ENCODE measurements around the gene EGFR.

Gene EGFR

DNA sequence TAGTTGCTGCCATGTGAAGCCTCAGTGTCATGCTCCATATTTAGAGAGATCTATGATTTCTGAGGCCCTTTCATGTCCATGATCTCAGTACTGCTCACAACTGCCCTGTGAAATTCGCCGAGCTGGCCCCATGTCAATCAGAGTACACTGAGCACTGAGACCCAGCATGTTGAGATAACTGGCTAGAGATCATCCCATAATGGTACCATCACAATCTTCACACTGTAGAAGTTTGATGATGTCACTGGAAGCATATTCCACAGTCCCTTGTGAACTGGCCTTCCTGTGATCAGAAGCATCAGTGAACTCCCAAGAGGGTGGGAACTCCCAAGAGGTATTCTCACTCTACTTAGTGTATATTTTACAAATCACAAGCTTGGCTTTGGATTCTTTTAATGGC, 116.0 kb downstream of the EGFR start:
- no peak for DNase-seq (ENCODE audit: low read depth, low spot score)
- Histone ChIP-seq H3K4me1 (ENCODE audit: control insufficient read depth, insufficient read depth, low read length) (peaks cover 2% of the 10 kb centered on the region), H3K27ac (ENCODE audit: low read length) (no peak overlapping the region), H3K4me3 (ENCODE audit: low read length) (no peak overlapping the region), H3K27me3 (ENCODE audit: control insufficient read depth, insufficient read depth, low read length) (no peaks in the 10 kb centered on the region), H3K9me3 (ENCODE audit: control insufficient read depth, insufficient read depth, low read length) (no peaks in the 10 kb centered on the region), H3K36me3 (ENCODE audit: control insufficient read depth, insufficient read depth, low read length) (no peaks in the 10 kb centered on the region)
- no CpG with 5 or more reads among the region's 2 CpGs for WGBS (ENCODE audit: insufficient coverage, insufficient read length)

GRCh38 chr7:55135462-55135861, 116.6 kb downstream of the EGFR start:
- Histone ChIP-seq H3K4me3 (ENCODE audit: low read length) (no peak overlapping the region), H3K4me1 (ENCODE audit: control insufficient read depth, insufficient read depth, low read length) (peaks cover 2% of the 10 kb centered on the region)

DNA sequence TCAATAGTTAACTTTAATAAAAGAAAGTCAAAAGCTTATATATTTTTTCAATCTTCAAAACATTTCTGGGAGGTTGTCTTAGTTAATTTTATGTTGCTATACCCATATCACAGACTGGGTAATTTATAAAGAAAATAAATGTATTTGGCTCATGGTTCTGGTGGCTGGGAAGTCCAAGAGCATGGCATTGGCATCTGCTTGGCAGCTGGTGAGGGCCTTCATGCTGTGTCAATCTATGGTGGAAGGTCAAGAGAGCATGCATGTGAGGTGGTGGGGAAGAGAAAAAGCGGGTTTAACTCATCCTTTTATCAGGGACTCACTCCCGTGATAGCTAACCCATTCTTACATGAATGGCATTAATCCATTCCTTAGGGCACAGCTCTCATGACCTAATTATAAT, 119.8 kb downstream of the EGFR start:
- H3K36me3 ChIP-seq (ENCODE audit: control insufficient read depth, insufficient read depth, low read length): no peaks in the 10 kb centered on the region
- H3K9me3 ChIP-seq (ENCODE audit: control insufficient read depth, insufficient read depth, low read length): no peaks in the 10 kb centered on the region
- no peak for DNase-seq (ENCODE audit: low read depth, low spot score)
- no peak overlapping the region for H3K27ac ChIP-seq (ENCODE audit: low read length)
- no peaks in the 10 kb centered on the region for H3K27me3 ChIP-seq (ENCODE audit: control insufficient read depth, insufficient read depth, low read length)
- no peaks in the 10 kb centered on the region for H3K4me1 ChIP-seq (ENCODE audit: control insufficient read depth, insufficient read depth, low read length)
- no peak overlapping the region for H3K4me3 ChIP-seq (ENCODE audit: low read length)
- no CpG with 5 or more reads among the region's 2 CpGs for WGBS (ENCODE audit: insufficient coverage, insufficient read length)

More at GRCh38 chr7:55135462-55135861, 116.6 kb downstream of the EGFR start:
- Histone ChIP-seq H3K27ac (ENCODE audit: low read length) (no peak overlapping the region), H3K27me3 (ENCODE audit: control insufficient read depth, insufficient read depth, low read length) (no peaks in the 10 kb centered on the region), H3K9me3 (ENCODE audit: control insufficient read depth, insufficient read depth, low read length) (no peaks in the 10 kb centered on the region), H3K36me3 (ENCODE audit: control insufficient read depth, insufficient read depth, low read length) (no peaks in the 10 kb centered on the region)
- no peak for DNase-seq (ENCODE audit: low read depth, low spot score)

- WGBS (ENCODE audit: insufficient coverage, insufficient read length): no CpG with 5 or more reads among the region's 8 CpGs
- H3K36me3 ChIP-seq (ENCODE audit: control insufficient read depth, insufficient read depth, low read length): no peaks in the 10 kb centered on the region
- H3K9me3 ChIP-seq (ENCODE audit: control insufficient read depth, insufficient read depth, low read length): no peaks in the 10 kb centered on the region
- H3K27me3 ChIP-seq (ENCODE audit: control insufficient read depth, insufficient read depth, low read length): no peaks in the 10 kb centered on the region
- no peak for DNase-seq (ENCODE audit: low read depth, low spot score)
- H3K27ac ChIP-seq (ENCODE audit: low read length): no peak overlapping the region
- no peaks in the 10 kb centered on the region for H3K4me1 ChIP-seq (ENCODE audit: control insufficient read depth, insufficient read depth, low read length)
- H3K4me3 ChIP-seq (ENCODE audit: low read length): no peak overlapping the region
Measured at GRCh38 chr7:55140221-55140940, 121.6 kb downstream of the EGFR start.

GRCh38 chr7:55140941-55141278, 122.1 kb downstream of the EGFR start:
- no peaks in the 10 kb centered on the region for H3K27me3 ChIP-seq (ENCODE audit: control insufficient read depth, insufficient read depth, low read length)
- H3K4me3 ChIP-seq (ENCODE audit: low read length): no peak overlapping the region
- DNase-seq (ENCODE audit: low read depth, low spot score): no peak
- H3K9me3 ChIP-seq (ENCODE audit: control insufficient read depth, insufficient read depth, low read length): no peaks in the 10 kb centered on the region
- H3K36me3 ChIP-seq (ENCODE audit: control insufficient read depth, insufficient read depth, low read length): no peaks in the 10 kb centered on the region
- H3K4me1 ChIP-seq (ENCODE audit: control insufficient read depth, insufficient read depth, low read length): no peaks in the 10 kb centered on the region
- no peak overlapping the region for H3K27ac ChIP-seq (ENCODE audit: low read length)

DNA sequence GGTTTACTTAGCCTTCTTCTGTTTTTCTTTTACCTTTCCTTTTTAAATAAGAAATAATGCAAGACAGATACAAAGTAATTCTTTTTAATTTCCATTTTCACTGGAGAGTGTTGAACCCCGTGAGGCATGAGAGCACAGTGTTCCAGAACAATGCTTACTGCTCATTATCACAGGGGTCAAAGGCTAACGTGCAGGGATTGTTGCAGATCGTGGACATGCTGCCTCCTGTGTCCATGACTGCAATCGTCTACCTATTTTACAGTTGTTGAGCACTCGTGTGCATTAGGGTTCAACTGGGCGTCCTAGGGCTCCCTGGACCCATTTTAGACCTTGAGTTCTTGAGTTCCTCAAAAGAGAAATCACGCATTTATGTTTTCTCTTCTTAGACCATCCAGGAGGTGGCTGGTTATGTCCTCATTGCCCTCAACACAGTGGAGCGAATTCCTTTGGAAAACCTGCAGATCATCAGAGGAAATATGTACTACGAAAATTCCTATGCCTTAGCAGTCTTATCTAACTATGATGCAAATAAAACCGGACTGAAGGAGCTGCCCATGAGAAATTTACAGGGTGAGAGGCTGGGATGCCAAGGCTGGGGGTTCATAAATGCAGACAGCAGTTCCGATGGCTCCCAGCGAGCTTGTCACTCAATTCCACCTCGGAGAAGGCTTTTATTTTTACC, 124.2 kb downstream of the EGFR start:
- Histone ChIP-seq H3K4me3 (ENCODE audit: low read length) (no peak overlapping the region), H3K27ac (ENCODE audit: low read length) (no peak overlapping the region), H3K9me3 (ENCODE audit: control insufficient read depth, insufficient read depth, low read length) (no peaks in the 10 kb centered on the region), H3K36me3 (ENCODE audit: control insufficient read depth, insufficient read depth, low read length) (no peaks in the 10 kb centered on the region), H3K27me3 (ENCODE audit: control insufficient read depth, insufficient read depth, low read length) (no peaks in the 10 kb centered on the region), H3K4me1 (ENCODE audit: control insufficient read depth, insufficient read depth, low read length) (no peaks in the 10 kb centered on the region)
- DNase-seq (ENCODE audit: low read depth, low spot score): no peak
- WGBS (ENCODE audit: insufficient coverage, insufficient read length): no CpG with 5 or more reads among the region's 13 CpGs

GRCh38 chr7:55144333-55145317, 125.8 kb downstream of the EGFR start:
- no peaks in the 10 kb centered on the region for H3K9me3 ChIP-seq (ENCODE audit: control insufficient read depth, insufficient read depth, low read length)
- no peak overlapping the region for H3K27ac ChIP-seq (ENCODE audit: low read length)
- H3K4me1 ChIP-seq (ENCODE audit: control insufficient read depth, insufficient read depth, low read length): no peaks in the 10 kb centered on the region
- no CpG with 5 or more reads among the region's 25 CpGs for WGBS (ENCODE audit: insufficient coverage, insufficient read length)
- H3K36me3 ChIP-seq (ENCODE audit: control insufficient read depth, insufficient read depth, low read length): no peaks in the 10 kb centered on the region
- H3K4me3 ChIP-seq (ENCODE audit: low read length): no peak overlapping the region
- peak; percentile 37 for DNase-seq (ENCODE audit: low read depth, low spot score)
- no peaks in the 10 kb centered on the region for H3K27me3 ChIP-seq (ENCODE audit: control insufficient read depth, insufficient read depth, low read length)

DNA sequence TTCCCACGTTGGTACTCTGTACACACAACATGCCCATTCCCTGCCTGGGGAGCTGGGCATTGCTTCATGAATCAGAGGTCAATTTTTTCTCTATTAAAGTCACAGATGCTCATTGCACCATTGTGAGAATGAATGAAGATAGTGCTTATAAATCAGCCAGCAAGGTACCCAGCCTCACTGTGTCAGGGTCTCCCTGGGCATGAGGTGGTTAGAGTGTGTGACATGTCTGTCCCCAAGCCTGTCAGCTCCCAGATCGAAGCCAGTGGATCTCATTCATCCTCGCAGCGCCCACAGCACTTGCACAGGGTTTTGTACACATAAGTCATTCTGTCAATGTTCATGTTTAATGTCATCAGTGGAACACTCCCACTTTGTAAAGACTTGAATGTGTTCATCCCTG, 126.8 kb downstream of the EGFR start:
- DNase-seq (ENCODE audit: low read depth, low spot score): no peak
- no peaks in the 10 kb centered on the region for H3K9me3 ChIP-seq (ENCODE audit: control insufficient read depth, insufficient read depth, low read length)
- no peaks in the 10 kb centered on the region for H3K36me3 ChIP-seq (ENCODE audit: control insufficient read depth, insufficient read depth, low read length)
- no peaks in the 10 kb centered on the region for H3K27me3 ChIP-seq (ENCODE audit: control insufficient read depth, insufficient read depth, low read length)
- H3K4me3 ChIP-seq (ENCODE audit: low read length): no peak overlapping the region
- WGBS (ENCODE audit: insufficient coverage, insufficient read length): no CpG with 5 or more reads among the region's 4 CpGs
- no peak overlapping the region for H3K27ac ChIP-seq (ENCODE audit: low read length)
- no peaks in the 10 kb centered on the region for H3K4me1 ChIP-seq (ENCODE audit: control insufficient read depth, insufficient read depth, low read length)

- H3K27ac ChIP-seq (ENCODE audit: low read length): no peak overlapping the region
- H3K4me3 ChIP-seq (ENCODE audit: low read length): no peak overlapping the region
- H3K36me3 ChIP-seq (ENCODE audit: control insufficient read depth, insufficient read depth, low read length): no peaks in the 10 kb centered on the region
- no peaks in the 10 kb centered on the region for H3K27me3 ChIP-seq (ENCODE audit: control insufficient read depth, insufficient read depth, low read length)
- no peak for DNase-seq (ENCODE audit: low read depth, low spot score)
- no CpG with 5 or more reads among the region's 8 CpGs for WGBS (ENCODE audit: insufficient coverage, insufficient read length)
- H3K4me1 ChIP-seq (ENCODE audit: control insufficient read depth, insufficient read depth, low read length): no peaks in the 10 kb centered on the region
- no peaks in the 10 kb centered on the region for H3K9me3 ChIP-seq (ENCODE audit: control insufficient read depth, insufficient read depth, low read length)
Measured at GRCh38 chr7:55147101-55147500, 128.3 kb downstream of the EGFR start.

GRCh38 chr7:55147736-55148135, 128.9 kb downstream of the EGFR start:
- Histone ChIP-seq H3K36me3 (ENCODE audit: control insufficient read depth, insufficient read depth, low read length) (no peaks in the 10 kb centered on the region), H3K27me3 (ENCODE audit: control insufficient read depth, insufficient read depth, low read length) (no peaks in the 10 kb centered on the region), H3K4me1 (ENCODE audit: control insufficient read depth, insufficient read depth, low read length) (no peaks in the 10 kb centered on the region; the same call in 1 of the 2 replicates), H3K4me3 (ENCODE audit: low read length) (no peak overlapping the region), H3K9me3 (ENCODE audit: control insufficient read depth, insufficient read depth, low read length) (no peaks in the 10 kb centered on the region), H3K27ac (ENCODE audit: low read length) (no peak overlapping the region)
- no peak for DNase-seq (ENCODE audit: low read depth, low spot score)
- no CpG with 5 or more reads among the region's 2 CpGs for WGBS (ENCODE audit: insufficient coverage, insufficient read length)
